Measurements from ENCODE around the gene PCOLCE2.

- no peak for TF ChIP-seq POLR2AphosphoS5 (IDR thresholded peaks at IDR 0.05; ENCODE audit: low read depth, low read length)
- no peak for TF ChIP-seq CTCF (IDR thresholded peaks at IDR 0.05)
Measured at GRCh38 chr3:142898346-142899213, 9.7 kb upstream of the PCOLCE2 start.
